GM12874 (cell line): Measurements from ENCODE around the gene SLC7A6OS.

Experiments
- TF ChIP-seq, protein P1 (sequence below): IDR thresholded peaks from 2 replicates; pipeline ENCODE4 v1.5.1; 2011; ENCODE audit warnings: low read depth, mild to moderate bottlenecking, control low read depth, low read length, moderate library complexity; ENCODE audit not compliant: insufficient read depth

The SLC7A6OS gene

DNA sequence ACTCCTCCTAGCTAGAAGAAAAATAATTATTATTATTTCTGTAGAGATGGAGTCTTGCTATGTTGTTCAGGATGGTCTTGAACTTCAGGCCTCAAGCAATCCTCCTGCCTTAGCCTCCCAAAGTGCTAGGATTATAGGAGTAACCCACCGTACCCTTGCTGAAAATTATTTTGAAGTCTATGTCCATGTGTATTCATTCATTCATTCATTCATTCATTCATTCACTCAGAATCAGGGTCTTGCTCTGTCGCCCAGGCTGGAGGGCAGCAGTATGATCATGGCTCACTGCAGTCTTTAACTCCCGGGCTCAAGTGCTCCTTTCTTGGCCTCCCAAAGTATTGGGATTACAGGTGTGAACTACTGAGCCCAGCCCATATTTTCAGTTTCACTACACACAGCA is 4.1 kb downstream of the SLC7A6OS start:
- TF ChIP-seq, protein P1, sequence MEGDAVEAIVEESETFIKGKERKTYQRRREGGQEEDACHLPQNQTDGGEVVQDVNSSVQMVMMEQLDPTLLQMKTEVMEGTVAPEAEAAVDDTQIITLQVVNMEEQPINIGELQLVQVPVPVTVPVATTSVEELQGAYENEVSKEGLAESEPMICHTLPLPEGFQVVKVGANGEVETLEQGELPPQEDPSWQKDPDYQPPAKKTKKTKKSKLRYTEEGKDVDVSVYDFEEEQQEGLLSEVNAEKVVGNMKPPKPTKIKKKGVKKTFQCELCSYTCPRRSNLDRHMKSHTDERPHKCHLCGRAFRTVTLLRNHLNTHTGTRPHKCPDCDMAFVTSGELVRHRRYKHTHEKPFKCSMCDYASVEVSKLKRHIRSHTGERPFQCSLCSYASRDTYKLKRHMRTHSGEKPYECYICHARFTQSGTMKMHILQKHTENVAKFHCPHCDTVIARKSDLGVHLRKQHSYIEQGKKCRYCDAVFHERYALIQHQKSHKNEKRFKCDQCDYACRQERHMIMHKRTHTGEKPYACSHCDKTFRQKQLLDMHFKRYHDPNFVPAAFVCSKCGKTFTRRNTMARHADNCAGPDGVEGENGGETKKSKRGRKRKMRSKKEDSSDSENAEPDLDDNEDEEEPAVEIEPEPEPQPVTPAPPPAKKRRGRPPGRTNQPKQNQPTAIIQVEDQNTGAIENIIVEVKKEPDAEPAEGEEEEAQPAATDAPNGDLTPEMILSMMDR: no peak

DNA sequence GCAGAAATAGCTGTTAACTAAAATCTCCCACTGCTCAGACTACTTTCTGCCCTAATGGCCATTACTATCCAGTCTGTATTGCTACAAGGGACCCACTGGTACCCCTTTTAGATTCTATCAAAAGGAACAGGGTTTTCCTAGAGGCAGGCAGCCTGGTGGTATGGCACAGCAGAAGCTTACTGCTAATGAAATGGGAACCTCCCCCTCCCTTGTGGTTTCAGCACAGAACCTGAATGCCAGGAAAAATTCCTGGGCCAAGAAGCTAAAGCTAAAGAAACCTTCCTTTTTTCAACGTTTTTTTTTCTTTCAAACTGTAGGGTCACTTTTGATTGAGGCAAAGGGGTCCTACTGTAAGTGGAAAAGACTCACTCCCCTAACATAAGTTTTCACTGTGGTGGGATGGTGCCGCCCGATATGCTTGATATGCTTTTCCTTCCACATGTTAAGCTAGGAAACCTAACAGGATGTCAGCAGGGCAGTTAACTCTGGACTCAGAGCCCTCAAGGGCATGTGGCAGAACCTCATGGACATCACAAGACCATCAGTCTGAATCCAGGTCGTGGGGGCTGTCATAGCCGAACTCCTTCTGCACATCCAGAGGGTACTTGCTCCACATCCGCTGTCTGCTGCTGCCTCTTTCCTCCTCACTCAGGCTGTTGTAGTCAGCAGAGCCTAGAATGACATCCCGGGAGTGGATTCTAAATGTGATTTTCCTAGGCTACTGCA is 9.8 kb downstream of the SLC7A6OS start:
- TF ChIP-seq, protein P1: no peak

DNA sequence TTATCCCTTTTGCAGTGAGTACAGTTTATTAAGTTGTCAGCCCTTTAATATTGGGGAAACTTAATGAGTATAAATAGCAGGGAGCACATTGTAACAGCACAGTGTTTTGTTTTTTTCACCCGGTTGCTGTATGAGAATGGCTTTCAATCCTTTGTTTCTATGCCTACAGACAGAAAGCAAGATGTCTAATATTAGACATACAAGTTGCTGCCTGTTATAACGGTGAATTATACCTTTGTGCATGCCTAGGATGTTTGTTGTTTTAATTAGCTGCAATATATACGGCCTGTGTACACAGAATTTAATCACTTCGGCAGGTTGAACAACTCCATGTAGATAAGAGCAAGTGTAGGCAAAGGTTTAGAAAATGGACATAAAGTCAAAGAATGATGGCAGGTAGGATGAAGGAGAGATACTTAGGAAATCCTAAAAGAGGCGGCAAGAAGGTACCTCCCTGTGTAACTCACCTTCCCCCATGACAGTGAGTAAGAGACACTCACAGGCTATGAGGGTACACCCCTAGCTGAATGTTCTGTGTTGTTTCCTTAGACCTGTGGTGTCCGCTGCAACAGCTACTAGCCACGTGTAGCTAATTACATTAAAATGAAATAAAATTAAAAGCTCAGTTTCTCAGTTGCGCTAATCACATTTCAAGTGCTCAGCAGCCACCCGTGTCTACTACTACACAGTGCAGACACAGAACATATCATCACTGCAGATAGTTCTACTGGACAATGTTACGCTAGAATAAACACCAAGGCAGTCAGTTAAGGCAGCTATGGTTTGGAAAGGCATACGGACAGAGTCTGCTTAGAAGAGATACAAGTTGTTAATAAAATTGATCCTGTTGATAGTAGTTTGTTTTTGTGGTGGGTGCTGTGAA is 10.9 kb downstream of the SLC7A6OS start:
- TF ChIP-seq, protein P1: no peak

DNA sequence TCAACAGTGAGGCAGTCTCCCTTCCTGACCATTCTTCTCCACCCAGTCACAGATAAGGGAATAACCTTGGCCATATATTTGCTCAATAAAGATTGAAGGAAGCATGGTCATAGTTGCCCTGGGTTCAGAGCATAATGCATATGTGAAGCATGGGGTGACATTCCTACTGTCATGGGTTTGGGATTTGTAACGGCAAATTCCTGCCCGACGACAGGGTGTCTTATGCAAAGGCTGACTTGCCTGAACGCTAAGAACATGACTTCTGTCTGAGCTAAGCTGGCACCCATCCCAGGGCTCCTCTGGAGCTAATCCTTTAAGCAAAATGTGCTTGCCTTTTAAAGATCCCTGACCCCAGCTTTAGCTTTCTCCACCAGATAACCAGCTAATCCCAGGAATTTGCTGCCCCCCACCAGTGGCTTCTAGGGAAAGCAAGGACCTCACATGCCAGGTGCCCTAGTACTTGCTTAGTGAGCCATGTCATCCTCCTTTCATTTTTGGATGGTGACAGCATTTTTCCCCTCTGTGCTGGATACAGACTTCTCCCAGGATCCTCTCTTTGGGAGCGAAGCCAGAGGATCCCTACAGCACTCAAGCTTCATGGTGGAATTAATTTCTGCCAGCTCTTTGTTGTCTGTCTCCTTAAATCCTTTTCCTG is 11.7 kb downstream of the SLC7A6OS start:
- TF ChIP-seq, protein P1: no peak

DNA sequence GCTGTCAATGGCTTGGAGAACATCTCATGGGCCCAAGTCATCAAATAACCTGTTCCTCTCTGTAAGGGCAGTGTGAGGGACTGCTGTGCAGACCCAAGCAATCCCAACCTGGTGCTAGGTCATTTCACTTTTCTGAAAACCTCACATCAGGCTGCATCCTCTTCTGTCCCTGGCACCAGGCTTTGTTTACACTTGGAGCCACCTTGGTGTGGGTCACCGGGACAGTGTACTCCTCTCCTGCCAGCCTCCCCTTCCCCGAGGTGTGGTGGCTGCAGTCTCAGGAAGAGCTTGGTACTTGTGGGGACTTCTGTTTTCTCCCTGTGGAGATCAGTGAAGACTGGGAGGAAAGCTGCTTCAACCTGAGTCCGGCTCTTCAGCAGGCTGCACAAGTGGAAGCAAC is 12.4 kb downstream of the SLC7A6OS start:
- TF ChIP-seq, protein P1: no peak

DNA sequence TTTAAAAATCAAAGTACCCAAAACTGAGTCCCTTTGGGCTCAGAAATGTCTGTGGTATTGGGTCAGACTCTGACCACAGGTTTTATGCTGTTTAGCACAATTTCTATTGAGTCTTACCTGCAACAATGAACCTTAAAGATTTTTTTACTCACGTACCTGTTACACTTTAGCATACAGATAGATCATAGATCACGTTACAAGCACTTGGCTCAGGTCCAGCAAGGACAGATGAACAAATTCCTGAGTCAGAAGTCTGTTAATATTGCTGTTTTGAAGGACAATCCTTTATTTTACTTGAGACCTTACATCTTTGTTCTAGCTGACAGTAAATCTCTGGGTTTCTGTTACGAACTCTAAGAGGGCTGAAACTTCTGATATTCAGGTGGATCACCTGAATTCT is 12.8 kb downstream of the SLC7A6OS start:
- TF ChIP-seq, protein P1: no peak

DNA sequence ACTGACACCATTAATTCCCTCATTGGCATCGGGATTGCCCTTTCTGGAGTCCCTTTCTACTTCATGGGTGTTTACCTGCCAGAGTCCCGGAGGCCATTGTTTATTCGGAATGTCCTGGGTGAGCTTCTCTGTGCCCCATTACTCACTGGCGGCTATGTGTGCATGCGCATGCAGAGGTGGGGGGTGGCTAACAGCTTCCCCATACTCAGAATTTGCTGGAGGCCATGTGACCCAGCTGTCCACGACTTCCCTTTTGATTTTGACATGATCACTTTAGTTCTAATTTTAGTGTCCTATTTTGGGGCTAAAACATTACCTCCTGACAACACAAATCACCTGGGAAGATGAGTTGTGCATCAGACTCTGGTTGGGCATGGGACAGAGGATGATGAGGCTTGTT is 14.1 kb downstream of the SLC7A6OS start:
- TF ChIP-seq, protein P1: no peak
